SK-MEL-5 (cell line): ENCODE measurements around the gene SYNJ2BP. TPM values are rescaled to one million over a fixed set of nuclear protein-coding genes. Genes with fewer than 3 reads are reported as not detected.

Experiments
- DNase-seq: peaks from one replicate; pipeline ENCODE4 v3.0.0-alpha.2; 2016; ENCODE audit warnings: low read depth, low spot score
- in situ Hi-C: cut with HindIII; loops from 2 replicates; pipeline ENCODE4 v1.10.0; 2016; ENCODE audit warnings: low sequenced_read_pairs, high pct_unique_total_duplicates, low pct_unique_long_range_greater_than_20kb
- total RNA-seq: library from RNA; depleted of rRNA; stranded (reverse); fragments of >200 nt; shearing (Covaris generic); gene quantifications from 2 replicates; pipeline ENCODE4 v1.2.3, GENCODE V29; 2014; rRNA removed

SYNJ2BP gene
- total RNA-seq, 1 experiment from 2014 or later, result 19.9 TPM

GRCh38 chr14:70398706-70399431, 18.0 kb downstream of the SYNJ2BP start:
- DNase-seq, result no peak
- in situ Hi-C loops, result no loop called here

- in situ Hi-C loops, result no loop called here
- no peak for DNase-seq
Observed at GRCh38 chr14:70398280-70398679, 18.6 kb downstream of the SYNJ2BP start.

- no peak for DNase-seq
- in situ Hi-C loops, result no loop called here
Observed at GRCh38 chr14:70397746-70398145, 19.1 kb downstream of the SYNJ2BP start.

- DNase-seq, result no peak
- in situ Hi-C loops, result no loop called here
Observed at GRCh38 chr14:70394674-70395306, 22.1 kb downstream of the SYNJ2BP start.

- DNase-seq, result no peak
- in situ Hi-C loops, result no loop called here
Observed at GRCh38 chr14:70392676-70393075, 24.2 kb downstream of the SYNJ2BP start.

GRCh38 chr14:70391493-70392391, 25.1 kb downstream of the SYNJ2BP start:
- in situ Hi-C loops, result no loop called here
- no peak for DNase-seq

- in situ Hi-C loops, result no loop called here
- DNase-seq, result no peak
Observed at GRCh38 chr14:70382536-70382935, 34.4 kb downstream of the SYNJ2BP start.

- in situ Hi-C loops, result no loop called here
- no peak for DNase-seq
Observed at GRCh38 chr14:70380824-70381223, 36.1 kb downstream of the SYNJ2BP start.

- DNase-seq, result no peak
- in situ Hi-C loops, result no loop called here
Observed at GRCh38 chr14:70378696-70379095, 38.2 kb downstream of the SYNJ2BP start.

Other genes starting within 250 kb of the SYNJ2BP start
- gene SLC8A3, start 228.1 kb downstream of the SYNJ2BP start, total RNA-seq, result not detected in 2 replicates
- 46.3 and 60.1 TPM in 2 replicates for gene COX16, start 57.4 kb downstream of the SYNJ2BP start, total RNA-seq
- gene ADAM21, start 35.1 kb upstream of the SYNJ2BP start, total RNA-seq, result not detected in 2 replicates
- 0.05 and 0.11 TPM in 2 replicates for gene ADAM20, start 117.9 kb upstream of the SYNJ2BP start, total RNA-seq
- 27.3 and 31.6 TPM in 2 replicates for gene MED6, start 183.6 kb upstream of the SYNJ2BP start, total RNA-seq
- 0.05 and 0.08 TPM in 2 replicates for gene TTC9, start 224.8 kb upstream of the SYNJ2BP start, total RNA-seq